Measurements from ENCODE around the gene NOX3.
"Not testable (repeated sequence)": the region's sequence is repeated elsewhere in the genome, so short reads cannot be mapped to it uniquely, and the experiment has no call there.

Gene NOX3

DNA sequence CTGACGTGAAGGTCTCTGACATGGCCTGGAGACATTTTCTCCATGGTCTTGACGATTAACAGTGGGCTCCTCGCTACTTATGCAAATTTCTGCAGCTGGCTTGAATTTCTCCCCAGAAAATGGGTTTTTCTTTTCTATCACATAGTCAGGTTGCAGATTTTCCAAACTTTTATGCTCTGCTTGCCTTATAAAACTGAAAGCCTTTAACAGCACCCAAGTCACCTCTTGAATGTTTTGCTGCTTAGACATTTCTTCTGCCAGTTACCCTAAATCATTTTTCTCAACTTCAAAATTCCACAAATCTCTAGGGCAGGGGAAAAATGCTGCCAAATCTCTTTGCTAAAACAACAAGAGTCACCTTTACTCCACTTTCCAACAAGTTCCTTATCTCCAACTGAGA lies 12.9 kb upstream of the NOX3 start:
- not testable (repeated sequence) for DNase-seq

DNA sequence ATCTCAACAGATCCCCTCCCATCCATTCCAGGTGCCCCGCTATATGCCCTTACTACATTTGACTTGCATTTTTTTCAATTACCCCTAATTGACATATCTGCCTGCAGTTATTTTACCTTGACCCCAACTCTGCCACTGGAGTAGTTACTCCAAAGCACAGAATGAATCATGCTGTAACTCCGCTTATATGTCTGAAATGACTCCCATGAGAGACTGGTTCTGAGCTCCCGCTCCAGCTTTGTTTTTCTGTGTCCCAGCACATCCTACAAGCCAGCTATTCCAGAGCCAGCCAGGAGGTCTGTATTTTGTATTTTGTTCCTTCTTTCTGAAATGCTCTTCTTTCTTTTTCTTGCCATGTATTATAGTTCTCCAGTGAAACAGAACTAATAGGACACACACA lies 10.9 kb upstream of the NOX3 start:
- DNase-seq = no peak

DNA sequence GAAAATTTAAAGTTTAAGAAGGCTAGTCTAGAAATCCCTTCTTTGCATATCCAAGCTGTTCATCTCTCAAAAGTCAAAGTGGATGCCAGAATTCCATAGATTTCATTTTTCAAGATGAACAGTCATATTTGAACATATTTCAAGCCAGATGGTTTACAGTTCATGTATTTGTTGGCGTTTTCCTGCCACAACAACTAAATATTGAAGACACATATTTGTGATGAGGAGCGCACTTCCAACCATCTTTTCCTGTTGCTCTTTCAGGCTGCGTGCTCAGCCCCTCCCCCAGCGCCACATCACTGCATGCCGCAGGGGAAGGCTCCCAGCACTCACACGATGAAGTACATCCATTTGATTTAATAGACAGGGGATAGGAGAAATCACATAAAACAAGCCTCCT lies 5.9 kb upstream of the NOX3 start:
- no peak for DNase-seq

DNA sequence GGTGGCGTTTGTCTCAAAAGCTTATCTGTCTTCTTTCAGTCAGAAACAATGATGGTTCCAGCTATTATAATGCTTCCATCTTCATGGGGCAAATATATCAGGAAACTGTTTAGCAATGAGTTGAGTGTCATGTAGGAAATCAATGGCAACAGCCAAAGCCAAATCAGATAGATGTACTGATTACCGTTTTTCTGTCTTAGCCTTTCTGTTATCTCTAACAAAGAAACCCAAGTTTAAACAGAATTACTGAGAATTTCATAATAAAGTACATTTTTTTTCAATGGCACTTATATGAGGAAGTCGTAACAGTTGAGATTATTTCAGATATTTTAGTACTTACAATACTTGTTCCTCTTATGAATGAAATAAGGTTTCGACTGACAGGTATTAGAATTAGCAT lies 1.2 kb downstream of the NOX3 start:
- DNase-seq = no peak

GRCh38 chr6:155454008-155454407 lies 1.6 kb downstream of the NOX3 start:
- no peak for DNase-seq

DNA sequence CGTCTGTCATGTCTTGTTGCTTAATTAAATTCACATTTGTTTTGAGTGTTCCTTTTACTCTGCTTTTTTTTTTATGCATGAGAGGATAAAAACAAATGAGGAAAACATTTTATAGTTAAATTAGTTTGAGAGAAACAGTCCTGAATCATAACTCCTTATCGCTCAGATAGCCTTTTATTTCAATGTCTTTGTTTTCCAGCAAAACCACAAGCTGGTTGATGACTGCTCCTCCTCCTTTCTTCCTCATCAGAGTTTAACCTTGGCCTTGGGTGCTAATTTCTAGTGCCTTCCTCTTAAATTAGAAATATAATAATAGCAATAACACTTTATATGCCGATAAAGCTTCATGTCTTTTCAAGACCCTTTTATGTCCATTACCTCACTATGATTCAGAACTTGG lies 3.1 kb downstream of the NOX3 start:
- DNase-seq = no peak

DNA sequence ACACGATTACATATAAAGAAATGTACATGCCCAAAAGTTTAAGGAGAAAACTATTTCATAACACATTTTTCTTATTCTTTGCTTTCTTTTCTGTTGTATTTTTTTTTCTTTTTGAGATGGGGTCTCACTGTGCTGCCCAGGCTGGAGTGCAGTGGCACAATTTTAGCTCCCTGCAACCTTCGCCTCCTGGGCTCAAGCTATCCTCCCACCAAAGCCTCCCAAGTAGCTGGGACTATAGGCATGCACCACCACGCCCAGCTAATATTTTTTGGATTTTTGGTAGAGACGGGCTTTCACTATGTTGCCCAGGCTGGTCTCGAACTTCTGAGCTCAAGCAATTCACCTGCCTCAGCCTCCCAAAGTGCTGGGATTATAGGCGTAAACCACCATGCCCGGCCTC lies 4.1 kb downstream of the NOX3 start:
- not testable (repeated sequence) for DNase-seq

GRCh38 chr6:155450240-155450581 lies 5.4 kb downstream of the NOX3 start:
- DNase-seq = no peak

- DNase-seq = peak; percentile 55
These were observed 6.0 kb downstream of the NOX3 start for GRCh38 chr6:155449450-155450239.

- DNase-seq = peak; percentile 67
These were observed 6.8 kb downstream of the NOX3 start for GRCh38 chr6:155448668-155449449.

DNA sequence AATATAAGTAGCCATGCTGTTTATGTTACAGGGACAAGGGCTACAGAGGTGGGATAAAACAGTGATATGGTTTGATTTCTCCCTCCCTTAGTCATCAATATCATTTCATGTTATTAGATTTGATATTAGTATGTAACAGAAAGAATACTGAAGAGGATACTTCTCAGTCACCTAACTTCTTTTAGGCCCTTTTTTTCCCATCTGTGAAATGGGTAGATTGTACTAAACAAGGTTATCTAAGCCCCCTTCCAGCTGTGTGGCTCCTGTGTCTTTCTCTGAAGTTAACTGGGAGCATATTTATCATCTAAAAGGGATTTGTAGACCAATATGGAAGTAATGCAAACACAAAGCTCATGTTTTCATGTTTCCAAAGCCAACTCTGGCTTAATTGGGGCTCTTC lies 7.7 kb downstream of the NOX3 start:
- no peak for DNase-seq

DNA sequence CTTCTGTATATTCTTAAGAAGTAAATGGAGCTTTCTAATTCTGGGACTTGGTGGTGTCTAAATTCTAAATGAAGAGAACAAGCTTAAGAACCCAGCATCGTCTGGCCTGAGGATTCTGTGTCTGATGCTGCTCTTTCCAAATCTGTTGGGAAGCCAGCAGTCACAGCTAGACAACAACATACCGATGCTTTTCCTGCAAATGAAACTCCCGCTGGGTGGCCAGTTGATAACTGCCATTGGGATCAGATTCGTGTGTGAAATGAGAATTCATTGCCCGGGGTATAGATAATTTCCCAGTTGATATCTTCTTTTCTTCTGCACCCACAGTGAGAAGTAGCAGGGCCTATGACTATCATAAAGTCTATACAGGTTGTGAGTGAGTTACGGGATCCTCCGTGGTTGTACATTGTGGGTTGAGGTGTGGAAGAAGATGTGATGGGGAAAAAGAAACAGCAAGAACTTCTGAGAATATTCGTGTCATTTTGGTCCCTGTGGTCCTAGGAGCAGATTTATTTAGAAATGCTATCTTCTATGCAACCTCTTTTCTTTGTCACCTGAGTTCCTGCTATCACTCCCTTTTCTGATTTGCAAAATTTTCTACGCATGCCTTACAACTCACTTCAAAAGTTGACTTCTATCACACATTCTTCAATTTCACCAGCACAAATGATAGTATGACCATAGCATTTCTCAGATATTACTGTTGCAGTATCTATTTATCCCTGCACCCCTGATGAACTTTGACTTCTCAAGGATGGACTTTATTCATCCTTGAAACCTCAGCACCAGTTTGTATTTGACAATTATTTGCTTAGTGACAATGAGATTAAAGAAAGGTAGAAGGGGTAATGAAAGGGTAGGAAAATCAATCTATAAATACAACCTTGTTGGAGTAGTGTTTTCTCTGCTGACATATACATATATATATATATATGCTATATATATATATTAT lies 10.4 kb downstream of the NOX3 start:
- no peak for DNase-seq

DNA sequence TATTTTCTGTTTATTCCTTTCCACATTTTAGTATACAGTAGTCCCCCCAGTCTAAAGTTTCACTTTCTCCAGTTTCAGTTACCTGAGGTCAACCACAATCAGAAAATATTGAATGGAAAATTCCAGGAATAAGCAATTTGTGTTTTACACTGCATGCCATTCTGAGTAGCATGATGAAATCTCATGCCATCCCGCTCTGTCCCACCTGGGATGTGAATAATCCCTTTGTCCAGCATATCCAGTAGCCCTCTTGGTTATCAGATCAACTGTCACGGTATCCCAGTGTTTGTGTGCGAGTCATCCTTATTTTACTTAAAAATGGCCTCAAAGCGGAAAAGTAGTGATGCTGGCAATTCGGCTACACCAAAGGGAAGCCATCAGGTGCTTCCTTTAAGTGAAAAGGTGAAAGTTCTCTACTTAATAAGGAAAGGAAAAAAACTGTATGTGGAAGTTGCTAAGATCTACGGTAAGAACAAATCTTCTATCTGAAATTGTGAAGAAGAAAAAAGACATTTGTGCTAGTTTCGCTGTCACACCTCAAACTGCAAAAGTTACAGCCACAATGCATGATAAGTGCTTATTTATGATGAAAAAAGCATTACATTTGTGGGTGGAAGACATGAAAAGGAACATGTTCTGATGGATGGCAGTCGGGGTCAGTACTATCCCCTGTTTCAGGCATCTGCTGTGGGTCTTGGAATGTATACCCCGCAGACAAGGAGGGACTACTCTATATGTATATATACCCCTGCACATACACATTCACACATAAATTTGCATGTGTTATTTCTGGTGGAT lies 11.3 kb downstream of the NOX3 start:
- peak; percentile 88 for DNase-seq

DNA sequence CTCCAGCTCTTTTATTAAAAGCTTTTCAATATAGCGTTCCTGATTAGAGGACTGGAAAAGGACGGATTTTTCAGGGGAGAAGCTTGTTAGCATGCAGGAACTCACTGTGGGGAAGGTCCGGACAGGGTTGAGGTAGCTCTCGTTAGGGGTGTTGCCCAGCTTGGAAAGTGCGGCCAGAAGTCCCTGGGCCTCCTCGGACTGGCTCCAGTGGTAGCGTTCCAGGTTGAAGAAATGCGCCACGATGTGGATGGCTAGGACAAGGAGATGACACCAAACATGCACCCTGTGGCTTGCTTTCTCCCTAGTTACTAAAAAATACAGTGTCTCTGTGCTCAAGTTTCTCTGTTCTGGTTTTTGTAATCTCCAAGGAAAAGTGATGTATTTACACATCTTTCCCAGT lies 12.5 kb downstream of the NOX3 start:
- no peak for DNase-seq

- DNase-seq = no peak
These were observed 13.1 kb downstream of the NOX3 start for GRCh38 chr6:155442562-155442961.

- DNase-seq = no peak
These were observed 14.6 kb downstream of the NOX3 start for GRCh38 chr6:155441112-155441465.

GRCh38 chr6:155440398-155441111 lies 15.1 kb downstream of the NOX3 start:
- DNase-seq = no peak

- no peak for DNase-seq
These were observed 16.3 kb downstream of the NOX3 start for GRCh38 chr6:155439376-155439775.

DNA sequence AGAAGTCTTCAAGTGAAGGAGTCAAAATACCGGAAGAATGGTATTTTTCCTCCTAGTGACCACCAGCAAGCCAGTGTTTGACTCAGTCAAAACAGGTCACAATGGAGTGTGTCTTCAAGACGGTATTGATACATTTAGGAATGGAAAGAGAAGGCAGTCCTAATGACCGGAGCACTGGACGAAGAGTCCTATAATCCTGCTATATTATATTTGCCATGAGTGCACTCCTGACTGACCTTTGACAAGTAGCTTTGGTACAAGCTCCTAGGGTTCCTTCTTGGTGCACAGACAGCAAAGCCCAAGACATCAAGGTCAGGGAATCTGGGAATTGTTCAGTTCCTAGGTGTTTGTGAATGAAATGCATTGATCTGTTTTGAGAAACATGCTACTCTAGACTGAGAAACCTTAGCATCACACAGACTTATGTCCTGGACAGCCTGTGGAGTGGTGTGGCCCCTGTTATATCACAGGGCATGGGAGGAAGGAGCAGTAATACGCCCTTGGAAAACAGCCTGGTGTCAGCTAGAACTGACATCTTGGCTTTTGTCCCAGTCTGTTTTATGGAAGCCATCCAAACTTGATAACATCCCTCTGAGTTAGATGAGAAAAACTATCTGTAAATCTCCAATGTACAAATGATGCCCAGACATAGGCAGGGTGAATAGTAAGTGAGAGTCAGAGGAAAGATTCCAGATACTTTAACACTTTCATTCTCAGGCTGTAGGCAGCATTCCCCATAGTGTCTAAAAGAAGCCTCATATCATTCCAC lies 18.5 kb downstream of the NOX3 start:
- no peak for DNase-seq

DNA sequence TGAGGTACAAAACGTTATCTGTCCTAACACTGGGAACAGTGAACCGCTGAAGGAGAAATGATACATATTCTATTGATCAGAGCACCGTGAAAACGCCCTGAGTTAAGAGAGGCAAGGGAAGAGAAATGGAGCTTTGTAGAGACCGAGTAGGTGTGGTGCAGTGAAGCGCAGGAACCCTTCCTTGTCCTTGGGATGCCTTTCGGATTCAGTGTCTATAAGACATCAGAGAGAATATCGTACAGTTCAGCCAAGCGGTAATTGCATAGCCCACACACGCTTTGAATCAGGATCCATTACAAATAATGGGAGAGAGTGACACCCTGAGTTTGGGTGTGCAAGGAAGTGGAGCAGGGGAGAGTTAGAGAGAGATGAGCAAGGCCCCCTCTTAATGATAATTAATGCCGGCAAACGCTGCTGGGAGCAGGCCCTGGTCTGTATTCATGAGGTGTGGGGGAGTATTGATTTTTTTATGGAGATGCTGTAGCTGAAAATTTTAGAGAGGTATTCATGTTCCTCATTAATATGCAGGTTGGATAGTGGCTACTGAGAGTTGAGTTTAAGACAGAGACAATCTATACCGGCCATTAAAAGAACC lies 20.7 kb downstream of the NOX3 start:
- DNase-seq = no peak

DNA sequence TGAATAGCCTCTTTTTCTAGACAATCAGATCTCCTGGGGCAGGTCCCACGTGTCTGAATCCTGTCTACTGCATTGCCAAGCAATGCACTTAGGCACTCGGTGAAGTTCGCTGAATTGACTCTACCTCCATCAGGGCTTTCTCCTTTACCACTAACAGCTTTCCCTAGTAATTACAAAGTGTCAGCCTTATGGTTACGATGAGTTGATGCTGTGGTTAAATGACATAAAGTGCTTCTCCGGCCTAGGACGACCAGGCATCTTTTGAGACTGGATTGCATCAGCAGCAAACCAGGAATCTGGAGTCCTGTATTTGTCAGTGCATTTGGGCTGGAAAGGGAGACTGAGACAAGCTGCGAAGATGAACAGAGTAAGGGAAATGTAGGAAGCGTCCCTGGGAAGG lies 21.5 kb downstream of the NOX3 start:
- DNase-seq = peak; percentile 65
